ENCODE results near the gene COLQ. TPM values are rescaled to one million over a fixed set of nuclear protein-coding genes. Genes with fewer than 3 reads are reported as not detected.
"Not testable (repeated sequence)": the region's sequence is repeated elsewhere in the genome, so short reads cannot be mapped to it uniquely, and the experiment has no call there.

Gene COLQ
- total RNA-seq, 1 donor from 2014 or later = 0.40 TPM

DNA sequence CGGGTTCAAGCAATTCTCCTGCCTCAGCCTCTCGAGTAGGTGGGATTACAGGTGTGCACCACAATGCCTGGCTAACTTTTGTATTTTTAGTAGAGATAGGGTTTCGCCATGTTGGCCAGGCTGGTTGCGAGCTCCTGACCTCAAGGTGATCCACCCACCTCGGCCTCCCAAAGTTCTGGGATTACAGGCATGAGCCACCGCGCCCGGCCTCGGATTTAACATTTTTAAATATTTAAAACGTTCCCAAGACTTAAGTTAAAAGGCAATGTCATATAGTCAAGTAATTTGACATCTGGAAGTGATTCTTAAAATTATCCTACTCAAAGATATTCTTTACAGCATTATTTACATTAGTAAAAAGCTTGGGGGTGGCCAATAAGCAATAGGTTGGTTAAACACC lies 64.6 kb downstream of the COLQ start:
- DNase-seq (ENCODE audit: low read depth in 2 of 2) = not testable (repeated sequence)

GRCh38 chr3:15456321-15456720 lies 65.2 kb downstream of the COLQ start:
- DNase-seq (ENCODE audit: low read depth in 2 of 2) = no peak

DNA sequence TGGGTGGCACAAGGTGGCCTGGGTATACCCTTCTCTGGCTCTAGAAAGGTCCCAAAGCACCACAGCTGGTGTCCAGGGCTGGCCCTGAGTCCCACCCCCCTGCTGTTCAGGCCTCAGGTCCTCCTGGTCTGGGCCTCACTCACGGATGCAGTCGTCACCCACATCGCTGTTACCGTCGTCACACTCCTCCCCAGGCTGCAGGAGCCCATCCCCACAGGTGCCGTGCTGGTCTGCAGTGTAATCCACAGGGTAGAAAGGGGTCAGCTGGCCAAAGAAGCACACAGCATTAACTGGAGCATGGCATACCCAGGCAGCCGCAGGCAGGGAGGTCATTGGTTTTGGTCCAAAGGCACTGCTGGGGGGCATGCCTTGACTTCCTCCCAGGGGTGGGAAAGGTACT lies 65.8 kb downstream of the COLQ start:
- DNase-seq (ENCODE audit: low read depth in 2 of 2) = no peak

DNA sequence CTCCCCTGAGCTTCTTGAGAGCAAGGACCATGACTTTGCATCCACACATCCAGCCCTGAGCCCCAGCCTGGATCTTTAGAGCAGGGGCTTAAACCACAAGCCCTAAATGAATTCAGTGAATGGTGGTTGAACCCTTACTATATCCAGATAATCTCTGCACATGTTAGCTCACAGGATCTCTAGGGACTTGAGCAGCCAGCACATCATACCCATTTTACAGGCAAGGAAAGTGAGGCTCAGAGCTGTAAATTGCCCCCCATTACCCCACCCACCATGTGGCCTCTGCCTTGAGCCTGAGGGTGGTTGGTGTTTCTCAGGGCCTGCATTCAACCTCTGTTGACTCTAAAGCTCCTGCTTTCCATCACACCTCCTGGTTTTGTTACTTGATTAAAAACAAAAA lies 66.5 kb downstream of the COLQ start:
- DNase-seq (ENCODE audit: low read depth in 2 of 2) = no peak

GRCh38 chr3:15453991-15454625 lies 67.4 kb downstream of the COLQ start:
- DNase-seq (ENCODE audit: low read depth in 2 of 2) = no peak

GRCh38 chr3:15453501-15453900 lies 68.0 kb downstream of the COLQ start:
- no peak for DNase-seq (ENCODE audit: low read depth in 2 of 2)

GRCh38 chr3:15452961-15453360 lies 68.5 kb downstream of the COLQ start:
- no peak for DNase-seq (ENCODE audit: low read depth in 2 of 2)

DNA sequence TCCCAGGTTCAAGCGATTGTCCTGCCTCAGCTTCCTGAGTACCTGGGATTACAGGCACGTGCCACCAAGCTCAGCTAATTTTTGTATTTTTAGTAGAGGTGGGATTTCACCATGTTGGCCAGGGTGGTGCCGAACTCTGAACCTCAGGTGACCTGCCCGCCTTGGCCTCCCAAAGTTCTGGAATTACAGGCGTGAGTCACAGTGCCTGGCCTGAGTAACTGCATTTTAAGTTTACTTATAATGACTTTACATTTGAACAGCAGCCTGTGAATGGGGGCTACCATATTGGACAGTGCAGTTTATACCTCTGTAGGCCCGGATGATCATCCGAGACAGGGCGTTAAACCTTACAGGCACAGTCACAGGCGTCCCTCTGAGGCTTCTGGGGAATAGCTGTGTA lies 69.3 kb downstream of the COLQ start:
- DNase-seq (ENCODE audit: low read depth in 2 of 2) = no peak

GRCh38 chr3:15451216-15452113 lies 70.0 kb downstream of the COLQ start:
- DNase-seq (ENCODE audit: low read depth in 2 of 2) = no peak

DNA sequence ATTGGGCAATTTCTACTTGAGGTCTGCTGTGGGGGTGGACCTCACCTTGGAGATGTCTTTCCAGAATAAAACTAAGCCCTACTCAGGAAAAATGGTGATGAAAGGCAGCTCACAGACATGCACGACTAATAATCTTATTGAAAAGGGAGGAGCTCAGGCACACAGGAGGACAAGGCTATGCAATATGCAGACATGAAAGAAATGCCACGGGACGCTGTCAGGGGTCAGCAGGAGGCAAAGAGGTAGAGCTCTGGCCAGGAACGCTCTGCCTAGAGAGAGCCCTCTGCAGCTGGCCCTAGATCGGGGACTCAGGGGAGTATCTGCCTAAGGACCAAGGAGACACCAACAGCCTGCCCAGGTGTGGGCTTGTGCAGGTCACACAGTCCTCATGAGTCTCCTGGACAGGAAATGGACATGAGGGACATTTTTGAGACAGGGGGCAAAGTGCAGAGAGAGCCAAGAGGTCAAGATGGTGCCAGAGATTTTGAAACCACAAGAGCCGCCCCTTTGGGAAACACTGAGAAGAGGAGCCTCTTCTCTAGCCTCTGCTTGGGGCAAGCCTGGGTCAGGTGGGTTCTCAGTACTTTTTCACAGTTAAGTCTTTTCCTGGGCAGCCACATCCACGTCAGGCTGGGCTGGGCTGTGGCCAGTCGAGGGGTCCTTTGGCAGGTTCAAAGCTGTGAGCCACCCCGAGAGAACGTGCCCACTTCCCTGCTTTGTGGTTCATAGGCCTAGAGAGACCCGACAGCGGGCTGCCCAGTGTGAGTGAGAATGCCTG lies 70.9 kb downstream of the COLQ start:
- DNase-seq (ENCODE audit: low read depth in 2 of 2) = no peak

DNA sequence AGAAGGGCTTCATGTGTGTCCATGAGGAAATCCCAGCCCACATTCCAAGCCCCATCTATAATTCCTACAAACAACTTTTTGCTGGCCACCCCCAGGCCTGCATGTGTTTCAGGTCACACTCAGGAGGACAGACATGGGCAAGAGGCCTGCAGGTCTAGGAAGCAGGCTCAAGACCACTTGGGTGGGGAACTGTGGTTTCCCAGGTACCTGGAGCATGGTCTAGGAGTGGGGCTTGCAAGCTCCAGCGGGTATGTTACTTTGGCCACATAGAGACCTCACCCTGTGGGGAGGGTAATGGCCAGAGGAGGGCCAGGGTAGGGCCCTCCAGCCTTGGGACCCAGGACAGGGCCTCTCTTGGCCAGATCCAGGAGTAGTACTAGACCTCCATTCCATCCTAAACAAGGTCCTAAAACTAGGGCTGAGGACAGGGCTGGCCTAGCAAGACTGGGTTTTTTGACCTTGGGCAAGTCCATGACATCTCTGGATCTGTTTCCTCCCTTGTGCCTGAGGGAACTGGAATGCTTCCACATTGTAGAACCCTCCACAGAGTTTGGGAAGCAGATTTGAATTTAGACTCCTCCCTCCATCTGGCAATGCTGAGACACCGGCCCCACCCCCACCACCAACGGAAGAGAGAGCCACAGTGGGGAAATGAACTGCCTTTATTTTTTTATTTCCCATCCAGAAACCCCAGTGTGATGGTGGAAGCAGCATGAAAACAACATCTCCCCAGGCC lies 71.8 kb downstream of the COLQ start:
- DNase-seq (ENCODE audit: low read depth in 2 of 2) = no peak

DNA sequence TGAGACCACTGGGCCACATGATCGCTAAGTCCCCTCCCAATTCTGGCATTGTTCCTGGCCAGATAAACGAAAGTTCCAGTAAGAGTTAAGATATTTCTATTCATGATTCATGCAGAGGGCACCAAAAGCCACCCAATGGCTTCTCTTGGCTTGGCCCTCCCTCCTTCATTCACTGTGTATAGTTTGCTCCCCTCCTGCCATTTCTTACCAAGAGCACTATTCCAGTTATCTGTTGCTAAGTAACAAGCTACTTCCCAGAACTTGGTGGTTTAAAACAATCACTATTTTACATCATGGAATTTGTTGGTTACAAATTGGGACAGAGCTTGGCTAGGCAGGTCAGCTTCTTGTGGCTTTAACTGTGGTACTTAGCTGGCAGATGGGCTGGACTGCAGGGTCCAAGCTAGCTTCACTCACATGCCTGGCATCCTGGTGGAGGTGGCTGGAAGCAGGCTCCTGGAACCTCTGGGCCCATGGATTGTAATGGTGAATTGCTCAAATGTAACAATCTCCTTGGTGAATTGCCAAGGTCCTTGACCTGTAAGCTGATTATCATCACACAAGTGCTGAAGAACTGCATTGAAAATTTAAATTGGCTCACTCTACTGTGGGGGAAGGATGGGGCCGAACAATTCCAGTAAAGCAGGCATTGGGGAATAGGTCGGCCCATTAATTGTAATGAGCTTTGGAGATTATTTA lies 77.5 kb downstream of the COLQ start:
- no peak for DNase-seq (ENCODE audit: low read depth in 2 of 2)

- DNase-seq (ENCODE audit: low read depth in 2 of 2) = peak; percentile 66 to 90
Observed at GRCh38 chr3:15440891-15441290, 80.6 kb downstream of the COLQ start.

DNA sequence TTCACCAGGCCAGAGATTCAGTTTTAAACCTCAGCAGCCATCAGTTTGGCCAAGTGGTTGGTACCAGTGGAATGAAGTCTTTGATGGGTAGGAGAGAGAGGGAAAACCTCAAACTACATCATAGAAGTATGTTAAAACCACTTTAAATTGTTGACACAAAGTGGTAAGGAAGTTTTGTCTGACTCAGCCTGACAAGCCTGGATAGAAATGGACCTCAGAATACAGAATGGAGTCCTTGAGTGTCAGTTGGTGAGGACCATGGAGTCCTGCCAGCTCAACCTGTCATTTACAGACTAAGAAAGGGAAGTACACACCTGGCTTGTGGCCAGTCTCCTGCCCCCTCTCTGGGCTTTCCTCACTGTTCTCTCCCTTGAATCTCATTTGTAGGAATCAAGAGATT lies 82.0 kb downstream of the COLQ start:
- DNase-seq (ENCODE audit: low read depth in 2 of 2) = peak in 1 of 2 donors; percentile 68

- DNase-seq (ENCODE audit: low read depth in 2 of 2) = peak; percentile 37 to 78
Observed at GRCh38 chr3:15438983-15439382, 82.5 kb downstream of the COLQ start.

- no peak for DNase-seq (ENCODE audit: low read depth in 2 of 2)
Observed at GRCh38 chr3:15436246-15436645, 85.3 kb downstream of the COLQ start.

GRCh38 chr3:15434756-15435155 lies 86.8 kb downstream of the COLQ start:
- peak in 1 of 2 donors; percentile 10 for DNase-seq (ENCODE audit: low read depth in 2 of 2)

GRCh38 chr3:15433531-15433930 lies 88.0 kb downstream of the COLQ start:
- no peak for DNase-seq (ENCODE audit: low read depth in 2 of 2)

GRCh38 chr3:15431256-15431837 lies 90.2 kb downstream of the COLQ start:
- DNase-seq (ENCODE audit: low read depth in 2 of 2) = no peak

DNA sequence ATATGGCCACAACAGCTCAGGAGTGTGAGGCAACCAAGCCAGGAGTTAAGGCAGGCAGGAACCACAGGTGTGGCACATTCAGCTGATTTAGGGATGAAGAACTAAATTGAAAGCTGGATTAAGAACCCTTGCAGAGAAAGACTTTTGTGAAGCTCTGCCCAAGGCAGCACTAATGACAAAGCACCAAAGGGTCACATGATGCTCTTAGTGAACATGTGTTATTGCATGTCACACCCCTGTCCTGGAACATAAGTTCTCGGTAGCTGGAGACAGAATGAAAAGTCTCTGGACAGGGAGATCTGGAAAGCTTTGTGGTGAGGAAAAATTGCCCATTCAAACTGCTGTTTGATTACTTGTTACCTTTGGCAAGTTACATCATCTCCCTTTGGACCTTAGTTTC lies 90.9 kb downstream of the COLQ start:
- DNase-seq (ENCODE audit: low read depth in 2 of 2) = no peak

- no peak for DNase-seq (ENCODE audit: low read depth in 2 of 2)
Observed at GRCh38 chr3:15429080-15429479, 92.4 kb downstream of the COLQ start.
